Glutamatergic neuron (in vitro differentiated cells): ENCODE results near the gene OXER1. TPM values are rescaled to one million over a fixed set of nuclear protein-coding genes. Genes with fewer than 3 reads are reported as not detected.

ENCODE experiments used
- DNase-seq: peaks from one replicate; pipeline ENCODE4 v3.0.0; 2022
- H3K27ac Mint-ChIP-seq: one replicate; pipeline ENCODE4 v1.8.0; 2020; ENCODE audit warnings: mild to moderate bottlenecking, mixed read lengths, inconsistent platforms; ENCODE audit not compliant: unreplicated experiment
- H3K27me3 Mint-ChIP-seq: one replicate; pipeline ENCODE4 v1.8.0; 2020; ENCODE audit warnings: mild to moderate bottlenecking, moderate library complexity, mixed read lengths, inconsistent platforms; ENCODE audit not compliant: unreplicated experiment
- H3K36me3 Mint-ChIP-seq: one replicate; pipeline ENCODE4 v1.8.0; 2020; ENCODE audit warnings: mild to moderate bottlenecking, mixed read lengths, inconsistent platforms; ENCODE audit not compliant: unreplicated experiment
- H3K4me1 Mint-ChIP-seq: one replicate; pipeline ENCODE4 v1.8.0; 2020; ENCODE audit warnings: mild to moderate bottlenecking, low read depth, mixed read lengths, inconsistent platforms; ENCODE audit not compliant: unreplicated experiment
- H3K4me3 Mint-ChIP-seq: one replicate; pipeline ENCODE4 v1.8.0; 2020; ENCODE audit warnings: mild to moderate bottlenecking, mixed read lengths, inconsistent platforms; ENCODE audit not compliant: unreplicated experiment
- H3K9me3 Mint-ChIP-seq: one replicate; pipeline ENCODE4 v1.8.0; 2020; ENCODE audit warnings: mild to moderate bottlenecking, moderate library complexity, mixed read lengths, inconsistent platforms; ENCODE audit not compliant: unreplicated experiment
- total RNA-seq: library from RNA; stranded (reverse); fragmentation: NEBNext Ultra II Directional; extraction: Animal tissue kit (Norgen Biotek cat#: 25700); gene quantifications from one replicate; pipeline ENCODE4 v1.2.1, GENCODE V29; 2021; ENCODE audit not compliant: unreplicated experiment
- TF ChIP-seq, protein P1 (sequence below): fragments of 200-600 bp; sonication (generic); IDR thresholded peaks from one replicate; pipeline ENCODE4 v1.5.0; 2021; ENCODE audit not compliant: partially characterized antibody, unreplicated experiment

The OXER1 gene
- total RNA-seq, 1 donor from 2014 or later = not detected

DNA sequence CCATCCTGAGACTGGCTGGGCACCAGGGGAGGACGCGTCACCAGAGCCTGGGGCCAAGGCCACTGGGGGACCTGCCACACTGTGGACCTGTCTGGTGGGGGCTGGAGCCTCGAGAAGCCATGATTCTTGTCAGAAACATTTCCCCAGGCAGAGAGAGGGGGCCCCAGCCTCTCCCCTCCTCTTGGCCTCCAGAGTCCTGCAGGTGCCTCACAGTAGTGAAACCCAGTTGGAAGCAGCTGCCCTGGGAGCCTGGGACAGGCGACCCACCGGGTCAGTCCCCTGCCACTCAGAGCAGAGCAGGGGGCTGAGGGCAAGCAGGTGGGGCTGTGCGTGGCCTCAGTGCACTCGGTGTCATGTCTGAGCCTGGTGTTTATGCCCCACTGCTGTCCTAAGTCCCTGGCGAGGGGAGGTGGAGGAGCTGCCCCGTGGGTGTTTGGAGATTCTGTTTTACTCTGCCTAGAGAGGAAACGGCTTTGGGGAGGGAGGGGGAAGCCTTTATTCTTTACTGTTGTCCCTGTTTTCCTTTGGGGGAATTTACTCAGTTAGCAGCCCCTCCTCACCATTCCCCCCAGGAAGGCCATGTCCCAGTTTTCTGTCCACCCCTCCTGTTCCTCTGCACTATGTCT is 7.7 kb downstream of the OXER1 start:
- Mint-ChIP-seq H3K4me1 (peaks cover 39% of the 10 kb centered on the region), H3K9me3 (peaks cover 13% of the 10 kb centered on the region), H3K27me3 (peaks cover 5% of the 10 kb centered on the region), H3K36me3 (peaks cover 5% of the 10 kb centered on the region), H3K27ac (peak overlapping the region; percentile 8), H3K4me3 (no peak overlapping the region)
- DNase-seq = no peak
- TF ChIP-seq, protein P1, sequence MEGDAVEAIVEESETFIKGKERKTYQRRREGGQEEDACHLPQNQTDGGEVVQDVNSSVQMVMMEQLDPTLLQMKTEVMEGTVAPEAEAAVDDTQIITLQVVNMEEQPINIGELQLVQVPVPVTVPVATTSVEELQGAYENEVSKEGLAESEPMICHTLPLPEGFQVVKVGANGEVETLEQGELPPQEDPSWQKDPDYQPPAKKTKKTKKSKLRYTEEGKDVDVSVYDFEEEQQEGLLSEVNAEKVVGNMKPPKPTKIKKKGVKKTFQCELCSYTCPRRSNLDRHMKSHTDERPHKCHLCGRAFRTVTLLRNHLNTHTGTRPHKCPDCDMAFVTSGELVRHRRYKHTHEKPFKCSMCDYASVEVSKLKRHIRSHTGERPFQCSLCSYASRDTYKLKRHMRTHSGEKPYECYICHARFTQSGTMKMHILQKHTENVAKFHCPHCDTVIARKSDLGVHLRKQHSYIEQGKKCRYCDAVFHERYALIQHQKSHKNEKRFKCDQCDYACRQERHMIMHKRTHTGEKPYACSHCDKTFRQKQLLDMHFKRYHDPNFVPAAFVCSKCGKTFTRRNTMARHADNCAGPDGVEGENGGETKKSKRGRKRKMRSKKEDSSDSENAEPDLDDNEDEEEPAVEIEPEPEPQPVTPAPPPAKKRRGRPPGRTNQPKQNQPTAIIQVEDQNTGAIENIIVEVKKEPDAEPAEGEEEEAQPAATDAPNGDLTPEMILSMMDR = no peak

DNA sequence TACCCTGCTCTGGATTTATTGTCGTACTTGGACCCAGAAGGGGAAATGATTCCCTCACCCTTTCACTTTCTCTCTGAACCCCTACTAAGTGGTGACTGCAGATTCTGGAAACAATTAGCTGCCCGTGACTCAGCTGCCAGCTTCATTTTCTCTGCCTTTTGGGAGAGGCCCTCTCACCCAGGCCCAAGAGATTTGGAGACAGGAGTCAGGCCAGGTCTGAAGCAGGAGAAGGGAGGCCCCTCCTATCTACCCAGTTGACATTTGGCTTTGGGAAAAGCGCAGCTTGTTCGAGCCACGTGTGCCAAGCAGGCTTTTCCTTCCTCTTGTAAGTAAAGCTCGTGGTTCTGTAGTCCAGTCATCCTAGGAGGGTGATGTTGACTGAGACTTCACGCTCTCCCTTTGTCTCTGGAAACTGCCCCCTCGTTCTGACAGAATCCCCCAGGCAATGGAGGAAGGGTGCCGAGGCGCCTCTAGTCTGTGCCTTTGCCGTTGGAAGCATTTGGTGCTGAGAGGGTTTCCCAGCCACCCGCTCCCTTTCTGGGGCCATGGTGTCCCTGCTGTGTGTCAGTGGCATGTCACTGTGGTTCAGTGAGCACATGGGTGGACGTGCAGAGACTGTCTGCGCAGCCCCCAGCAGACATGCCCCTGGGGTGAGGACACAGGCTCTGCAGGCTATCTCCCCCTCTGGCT is 8.6 kb downstream of the OXER1 start:
- Mint-ChIP-seq H3K27ac (peak overlapping the region; percentile 43), H3K36me3 (peaks cover 5% of the 10 kb centered on the region), H3K4me1 (peaks cover 38% of the 10 kb centered on the region), H3K4me3 (no peak overlapping the region), H3K9me3 (peaks cover 13% of the 10 kb centered on the region), H3K27me3 (peaks cover 5% of the 10 kb centered on the region)
- DNase-seq = no peak
- TF ChIP-seq, protein P1 = no peak

DNA sequence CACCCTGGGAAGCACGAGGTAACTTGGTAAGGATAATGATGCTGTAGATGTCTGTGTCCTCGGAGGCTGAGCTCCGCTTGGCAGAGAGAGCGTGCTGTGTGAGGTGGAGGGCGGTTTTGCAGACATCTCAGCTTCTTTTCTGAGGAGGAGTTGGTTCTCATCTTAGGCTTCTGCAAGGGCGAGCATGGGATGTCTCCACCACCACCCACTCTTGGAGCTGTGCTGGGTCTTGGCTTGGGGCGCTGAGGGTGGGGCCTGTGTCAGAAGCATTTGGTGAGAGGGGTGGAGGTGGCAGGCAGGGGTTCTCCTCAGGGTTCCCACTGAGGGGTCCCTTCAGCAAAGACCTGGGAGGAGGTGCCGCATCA is 9.2 kb downstream of the OXER1 start:
- peak overlapping the region; percentile 93 for H3K27ac Mint-ChIP-seq
- H3K27me3 Mint-ChIP-seq = peaks cover 5% of the 10 kb centered on the region

DNA sequence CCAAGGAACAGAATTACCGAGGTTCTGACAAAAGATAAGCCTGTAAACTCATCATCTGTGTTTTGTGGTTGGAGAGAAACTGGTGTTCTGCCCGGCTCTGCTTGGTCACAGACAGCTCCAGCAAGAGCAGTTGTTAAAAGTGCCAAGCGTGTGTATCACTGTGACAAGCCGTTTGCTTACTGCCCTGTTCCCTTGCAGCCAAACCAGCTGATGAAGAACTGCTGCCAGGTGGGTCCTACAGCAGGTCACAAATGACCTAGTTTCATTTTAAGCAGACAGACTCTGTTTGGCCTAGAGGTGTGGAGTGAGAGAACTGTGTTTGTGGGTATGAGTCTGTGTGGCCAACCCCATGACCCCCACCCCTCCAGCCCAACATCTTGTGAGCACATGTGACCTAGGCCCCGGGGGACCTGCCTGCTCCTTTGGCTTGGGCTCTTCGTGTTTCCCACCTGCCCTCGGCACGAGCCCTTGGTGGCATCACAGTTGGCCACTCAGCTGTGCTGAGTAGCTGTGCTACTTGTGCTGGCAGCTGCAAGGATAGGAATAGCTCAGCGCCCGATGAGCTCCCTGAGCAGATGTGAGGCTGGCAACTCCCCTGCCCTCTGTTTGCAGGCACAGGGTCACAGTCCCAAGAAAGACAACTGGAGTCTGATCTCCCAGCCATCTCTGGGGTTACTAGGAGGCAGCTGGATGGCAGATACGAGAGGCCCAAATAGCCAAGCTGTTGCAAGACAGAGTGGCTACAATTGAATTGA is 9.7 kb downstream of the OXER1 start:
- Mint-ChIP-seq H3K4me3 (peak overlapping the region; percentile 69), H3K27me3 (peaks cover 5% of the 10 kb centered on the region), H3K36me3 (peaks cover 5% of the 10 kb centered on the region), H3K4me1 (peaks cover 38% of the 10 kb centered on the region), H3K27ac (peak overlapping the region; percentile 93), H3K9me3 (peaks cover 9% of the 10 kb centered on the region)
- TF ChIP-seq, protein P1 = no peak
- peak; percentile 68 for DNase-seq

More for the DNA sequence above, 9.2 kb downstream of the OXER1 start:
- TF ChIP-seq, protein P1 = no peak
- Mint-ChIP-seq H3K4me3 (peak overlapping the region; percentile 69), H3K4me1 (peaks cover 38% of the 10 kb centered on the region), H3K36me3 (peaks cover 5% of the 10 kb centered on the region), H3K9me3 (peaks cover 11% of the 10 kb centered on the region)
- DNase-seq = no peak
